Renal cortex interstitium (tissue), 11 donors: ENCODE measurements around the gene INTS11. TPM values are rescaled to one million over a fixed set of nuclear protein-coding genes. Genes with fewer than 3 reads are reported as not detected.

Experiments used
- DNase-seq, 11 donors: peaks; one replicate each; pipeline ENCODE4 v3.0.0-alpha.2; 2013; ENCODE audit warnings: low read depth in 9 of 11, low spot score in 4 of 11; ENCODE audit errors: extremely low read depth in 1 of 11
- polyA plus RNA-seq, 3 donors: library from polyadenylated mRNA; unstranded; fragments of 120-200 nt; gene quantifications; one replicate each; pipeline ENCODE4 v1.2.1, GENCODE V29; 2013; ENCODE audit not compliant: insufficient read length in 3 of 3

The INTS11 gene
- polyA plus RNA-seq, 3 donors: 107 to 159 (median 117) TPM

- DNase-seq: no peak
Observed at GRCh38 chr1:1335792-1336248, 11.4 kb upstream of the INTS11 start.

GRCh38 chr1:1335283-1335682 lies 10.8 kb upstream of the INTS11 start:
- DNase-seq: no peak

- DNase-seq: peak in 2 of 11 donors; percentile 34 to 49
Observed at GRCh38 chr1:1334835-1335234, 10.4 kb upstream of the INTS11 start.

- no peak for DNase-seq
Observed at GRCh38 chr1:1333551-1334241, 9.2 kb upstream of the INTS11 start.

- DNase-seq: no peak
Observed at GRCh38 chr1:1332774-1333480, 8.5 kb upstream of the INTS11 start.

GRCh38 chr1:1332031-1332755 lies 7.7 kb upstream of the INTS11 start:
- no peak for DNase-seq

GRCh38 chr1:1331068-1331965 lies 6.9 kb upstream of the INTS11 start, which contains the start of gene TAS1R3:
TSS of gene TAS1R3 (plus strand) at chr1:1331280. CDS start at chr1:1331346, 66 bp downstream.
- no peak for DNase-seq

GRCh38 chr1:1330366-1331067 lies 6.1 kb upstream of the INTS11 start:
- DNase-seq: no peak

GRCh38 chr1:1329304-1330210 lies 5.1 kb upstream of the INTS11 start:
- DNase-seq: no peak

- no peak for DNase-seq
Observed at GRCh38 chr1:1328254-1328653, 3.8 kb upstream of the INTS11 start.

GRCh38 chr1:1327291-1327690 lies 2.8 kb upstream of the INTS11 start:
- no peak for DNase-seq

GRCh38 chr1:1326075-1326605 lies 1.7 kb upstream of the INTS11 start:
- no peak for DNase-seq

- DNase-seq: no peak
Observed at GRCh38 chr1:1325288-1326074, 1.0 kb upstream of the INTS11 start.

- no peak for DNase-seq
Observed at GRCh38 chr1:1324084-1324523, 356 bp downstream of the INTS11 start.

- no peak for DNase-seq
Observed at GRCh38 chr1:1322952-1323351, 1.5 kb downstream of the INTS11 start.

GRCh38 chr1:1322418-1322817 lies 2.0 kb downstream of the INTS11 start:
- DNase-seq: no peak
